HPDE6-E6E7 (cell line): ENCODE results near the gene KAT8.
A peak's percentile ranks its signal among the peaks of the same experiment; 100 is the strongest.
"Not testable (repeated sequence)": the region's sequence is repeated elsewhere in the genome, so short reads cannot be mapped to it uniquely, and the experiment has no call there.

Source experiments
- DNase-seq: peaks from one replicate; pipeline ENCODE4 v3.0.0; 2011; ENCODE audit warnings: missing footprints; ENCODE audit errors: extremely low spot score

Gene KAT8

GRCh38 chr16:31131841-31132271 lies 14.4 kb downstream of the KAT8 start:
- no peak for DNase-seq

DNA sequence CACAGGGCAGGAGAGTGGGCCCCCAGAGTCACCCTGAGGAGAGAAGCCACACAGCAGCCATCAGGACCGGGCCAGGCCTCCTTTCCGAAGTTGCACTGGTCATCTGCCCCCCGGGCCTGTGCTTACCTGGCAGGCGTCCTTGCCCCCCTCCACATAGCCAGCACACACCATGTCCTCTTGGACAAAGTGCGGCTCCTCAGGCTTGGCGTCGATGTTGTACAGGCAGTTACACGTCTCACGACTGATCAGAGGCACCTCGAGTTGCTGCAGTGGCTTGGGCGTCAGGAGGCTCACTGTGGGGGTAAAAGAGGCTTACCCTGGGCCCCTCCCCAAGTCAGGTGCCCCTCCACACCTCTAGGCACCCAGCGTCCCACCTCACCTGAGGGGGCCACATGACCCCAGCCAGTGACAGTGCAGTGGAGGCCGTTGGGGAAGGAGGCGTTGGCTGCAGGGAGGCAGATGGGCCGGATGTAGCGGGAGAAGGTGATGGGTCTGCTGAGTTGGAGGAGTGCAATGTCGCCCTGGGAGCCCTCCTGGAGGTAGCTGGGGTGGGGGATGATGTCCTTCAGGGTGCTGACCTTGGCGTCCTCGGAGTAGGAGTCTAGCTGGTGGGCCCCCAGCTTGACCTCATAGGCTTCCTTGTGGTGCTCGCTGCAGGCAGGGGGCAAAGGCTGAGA lies 15.0 kb downstream of the KAT8 start:
- DNase-seq: no peak

DNA sequence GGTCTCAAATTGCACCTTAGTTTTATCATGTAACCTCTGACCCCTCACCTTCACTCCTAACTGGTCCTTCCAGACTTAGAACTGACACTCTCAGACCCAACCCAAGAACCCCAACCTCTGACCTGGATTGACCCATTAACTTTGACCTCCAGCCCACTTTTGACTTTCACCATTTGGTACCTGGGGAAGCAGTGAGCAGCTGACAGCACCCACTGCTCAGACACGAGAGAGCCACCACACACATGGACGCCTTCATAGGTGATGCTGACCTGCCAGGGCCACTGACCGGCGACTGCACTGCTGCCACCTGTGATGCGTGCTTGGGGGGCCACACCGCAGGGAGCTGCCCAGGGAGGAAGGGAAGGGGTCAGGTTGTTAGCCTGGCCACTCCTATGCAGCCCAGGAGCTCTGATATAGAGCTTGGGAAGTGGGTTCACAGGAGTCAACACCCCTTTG lies 15.6 kb downstream of the KAT8 start:
- no peak for DNase-seq

- peak; percentile 54 for DNase-seq
Measured at GRCh38 chr16:31134091-31134571, 16.7 kb downstream of the KAT8 start.

DNA sequence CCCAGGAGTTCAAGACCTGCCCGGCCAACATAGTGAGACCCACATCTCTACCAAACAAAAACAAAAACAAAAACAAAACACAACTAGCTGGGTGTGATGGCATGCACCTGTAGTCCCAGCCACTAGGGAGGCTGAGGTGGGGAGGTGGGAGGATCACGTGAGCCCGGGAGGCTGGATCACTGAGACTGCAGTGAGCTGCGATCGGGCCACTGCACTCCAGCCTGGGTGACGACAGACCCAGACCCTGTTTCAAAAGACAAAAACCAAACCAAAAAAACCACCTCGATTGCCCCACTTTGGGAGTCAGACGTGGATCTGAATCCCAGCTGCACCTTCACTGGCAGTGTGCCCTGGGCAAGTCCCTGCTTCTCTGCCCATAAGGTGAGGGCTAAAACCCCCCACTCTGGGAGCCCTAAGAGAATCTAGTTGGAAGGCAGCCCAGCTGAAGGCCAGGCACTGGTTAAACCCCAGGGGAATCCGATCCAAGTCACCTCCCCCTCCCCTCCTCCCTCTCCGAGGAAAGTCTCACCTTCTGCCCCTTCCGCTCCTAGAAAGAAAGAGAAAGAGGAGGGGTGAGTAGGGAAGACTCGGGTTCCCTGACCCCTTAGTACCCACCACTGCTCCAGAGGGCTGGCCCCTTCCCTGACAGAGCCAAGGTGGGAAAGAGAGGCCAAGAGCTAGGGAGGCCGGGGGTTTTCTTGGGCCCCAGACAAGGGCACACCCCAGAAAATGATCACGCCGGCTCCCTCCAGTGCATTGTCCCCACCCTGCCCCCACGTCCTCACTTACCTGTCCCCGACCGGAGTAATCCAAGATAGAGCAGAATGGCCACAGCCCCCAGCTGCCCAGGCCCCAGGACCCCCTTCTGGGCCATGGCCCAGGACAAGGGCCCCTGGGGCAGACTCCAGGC lies 17.4 kb downstream of the KAT8 start:
- DNase-seq: no peak

DNA sequence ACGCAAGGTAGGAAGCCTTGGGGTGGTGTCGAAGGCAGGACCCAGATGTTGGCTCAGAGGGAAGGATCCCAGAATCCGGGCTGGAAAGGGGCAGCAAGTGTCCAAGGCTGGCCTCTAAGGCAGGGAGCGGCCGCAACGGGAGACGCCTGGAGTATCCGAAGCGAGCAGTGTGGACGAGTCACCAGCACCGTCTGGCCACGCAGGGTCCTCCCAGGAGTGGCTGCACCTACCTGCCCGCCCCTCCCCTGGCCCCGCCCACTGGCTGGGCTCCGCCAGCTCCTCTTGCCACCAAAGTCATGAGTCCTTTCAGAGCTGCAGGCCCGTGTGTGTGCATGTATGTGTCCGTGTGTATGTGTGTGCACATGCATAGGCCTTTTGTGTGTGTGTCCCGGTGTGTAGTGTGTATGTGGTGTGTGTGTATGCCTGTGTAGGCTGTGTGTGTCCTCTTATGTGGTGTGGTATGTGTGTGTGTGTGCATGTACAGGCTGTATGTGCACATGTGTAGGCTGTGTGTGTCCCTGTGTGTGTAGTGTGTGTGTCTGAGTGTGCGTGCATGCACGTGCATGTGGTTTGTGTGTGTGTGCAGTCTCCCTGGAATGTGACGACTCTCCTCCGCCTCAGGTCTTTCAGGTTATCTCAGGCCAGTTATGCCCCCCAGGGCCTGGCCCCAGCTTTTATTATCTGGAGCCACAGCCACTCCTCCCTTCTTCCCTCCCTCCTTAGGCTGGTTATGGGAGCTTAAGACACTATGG lies 18.2 kb downstream of the KAT8 start, which contains the start of gene PRSS8:
Gene PRSS8 (minus strand): TSS at position 193 of the 752 bp plus-strand sequence. CDS start 229 bp downstream, outside the sequence.
- peak; percentile 76 for DNase-seq

DNA sequence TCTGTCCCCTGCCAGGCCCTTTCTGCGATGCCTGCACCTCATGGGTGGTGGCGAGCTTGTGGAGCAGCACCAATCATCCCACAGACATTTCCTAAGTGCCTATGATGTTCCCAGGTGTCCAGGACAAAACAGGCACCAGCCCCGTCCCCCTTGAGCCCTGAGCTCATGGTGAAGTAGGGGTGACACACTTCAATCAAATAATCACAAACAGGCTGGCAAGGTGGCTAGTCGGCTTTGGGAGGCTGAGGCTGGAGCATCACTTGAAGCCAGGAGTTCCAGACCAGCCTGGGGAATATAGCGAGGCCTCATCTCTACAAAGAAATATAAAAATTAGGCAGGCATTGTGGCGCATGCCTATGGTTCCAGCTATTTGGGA lies 18.8 kb downstream of the KAT8 start:
- no peak for DNase-seq

GRCh38 chr16:31136822-31137499 lies 19.5 kb downstream of the KAT8 start:
- DNase-seq: not testable (repeated sequence)

DNA sequence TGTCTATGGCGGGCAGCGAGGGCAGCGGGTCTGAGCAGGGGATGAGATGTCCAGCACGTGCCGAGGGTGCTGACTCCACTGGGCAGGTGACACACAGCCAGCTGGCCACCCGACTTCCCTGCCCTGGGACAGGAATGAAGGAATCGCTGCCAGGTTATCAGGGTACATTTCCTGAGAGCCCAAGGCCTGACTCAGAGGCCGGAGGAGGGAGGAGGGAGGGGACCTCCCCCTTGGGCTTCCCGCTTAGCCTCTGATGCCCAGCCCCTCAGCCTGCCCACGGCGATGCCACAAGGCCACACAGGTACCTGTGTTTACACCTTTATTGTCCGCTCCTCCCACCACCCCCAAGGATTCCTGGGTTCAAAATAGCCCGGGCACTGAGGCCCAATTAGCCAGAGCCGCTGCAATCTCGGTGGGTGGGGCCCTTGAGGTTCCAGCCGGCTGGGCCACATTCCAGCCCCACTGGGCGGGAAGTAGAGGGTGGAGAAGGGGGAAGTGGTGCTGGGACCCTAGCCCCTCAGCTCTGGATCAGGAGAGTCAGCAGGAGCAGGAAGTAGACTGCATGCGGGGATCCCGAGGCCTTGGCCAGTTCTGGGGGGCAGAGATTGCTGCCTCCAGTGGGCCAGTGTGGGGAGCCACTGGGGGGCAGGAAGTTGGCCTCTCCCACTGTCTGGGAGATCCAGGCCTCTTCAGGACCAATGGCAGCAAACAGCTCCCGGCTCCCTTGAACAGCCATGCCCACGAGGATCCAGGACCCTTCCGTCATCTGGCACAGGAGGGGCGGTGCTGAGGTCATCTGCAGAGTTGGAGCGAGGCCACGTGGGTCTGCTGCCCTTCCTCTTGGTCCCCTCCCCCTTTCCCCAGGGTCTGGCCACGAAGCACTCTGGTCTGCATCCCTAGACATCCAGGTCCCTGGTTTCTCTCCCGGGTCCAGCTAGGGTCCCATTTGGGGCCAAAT lies 21.4 kb downstream of the KAT8 start:
- DNase-seq: peak; percentile 79

GRCh38 chr16:31141071-31141469 lies 23.6 kb downstream of the KAT8 start:
- DNase-seq: not testable (repeated sequence)

DNA sequence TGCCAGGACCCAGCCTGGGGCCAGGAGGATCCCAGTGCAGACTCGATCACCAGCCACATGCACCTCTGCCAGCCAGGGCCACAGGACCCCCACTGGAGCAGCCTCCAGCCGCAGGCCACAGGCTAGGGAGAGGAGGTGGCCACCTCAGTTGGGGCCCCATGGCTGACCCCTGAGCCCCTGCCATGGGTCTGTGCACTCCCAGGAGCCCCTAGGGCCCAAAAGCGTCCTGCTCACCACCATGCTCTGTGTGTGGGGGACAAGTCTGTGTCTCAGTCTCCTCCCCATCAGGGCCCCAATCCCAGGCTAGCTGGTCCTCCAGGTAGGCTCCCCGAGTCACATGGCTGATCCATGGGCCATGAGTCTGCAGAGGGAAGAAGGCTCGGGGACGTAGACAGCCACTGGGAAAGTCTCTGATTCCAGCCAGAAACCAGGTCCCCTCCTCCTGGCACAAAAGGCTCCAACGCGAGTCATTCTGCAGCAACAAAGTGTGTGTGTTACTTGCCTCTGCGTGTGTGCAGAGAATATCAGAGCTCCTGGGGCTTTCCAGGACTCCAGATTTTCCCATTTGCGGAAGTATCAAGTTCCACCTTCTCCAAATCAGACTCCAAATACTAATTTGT lies 24.1 kb downstream of the KAT8 start:
- no peak for DNase-seq

GRCh38 chr16:31142109-31143010 lies 24.9 kb downstream of the KAT8 start:
- DNase-seq: peak; percentile 97

- DNase-seq: no peak
Measured at GRCh38 chr16:31143011-31143693, 25.7 kb downstream of the KAT8 start.

DNA sequence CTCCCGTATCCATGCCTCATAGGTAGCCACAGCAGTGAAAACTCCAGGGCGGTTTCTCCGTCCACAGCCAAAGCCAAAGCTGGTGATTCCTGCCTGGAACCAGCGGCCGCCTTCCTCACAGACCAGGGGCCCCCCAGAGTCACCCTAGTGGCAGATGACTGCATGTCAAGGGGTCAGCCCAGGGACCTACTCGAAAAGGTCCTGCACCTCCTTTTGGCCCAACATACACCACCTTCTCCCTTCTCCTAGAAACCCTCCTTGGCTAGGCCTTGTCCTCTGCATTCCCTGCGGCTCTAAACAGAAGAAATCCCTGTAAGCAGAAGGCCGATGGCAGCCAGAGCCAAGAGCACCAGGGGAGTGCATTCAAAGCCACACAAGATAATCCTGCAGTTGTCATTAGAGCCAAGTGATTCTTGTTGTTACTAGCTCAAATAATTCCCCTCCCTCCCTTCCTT lies 26.3 kb downstream of the KAT8 start:
- DNase-seq: no peak

- not testable (repeated sequence) for DNase-seq
Measured at GRCh38 chr16:31144418-31144817, 27.0 kb downstream of the KAT8 start.

DNA sequence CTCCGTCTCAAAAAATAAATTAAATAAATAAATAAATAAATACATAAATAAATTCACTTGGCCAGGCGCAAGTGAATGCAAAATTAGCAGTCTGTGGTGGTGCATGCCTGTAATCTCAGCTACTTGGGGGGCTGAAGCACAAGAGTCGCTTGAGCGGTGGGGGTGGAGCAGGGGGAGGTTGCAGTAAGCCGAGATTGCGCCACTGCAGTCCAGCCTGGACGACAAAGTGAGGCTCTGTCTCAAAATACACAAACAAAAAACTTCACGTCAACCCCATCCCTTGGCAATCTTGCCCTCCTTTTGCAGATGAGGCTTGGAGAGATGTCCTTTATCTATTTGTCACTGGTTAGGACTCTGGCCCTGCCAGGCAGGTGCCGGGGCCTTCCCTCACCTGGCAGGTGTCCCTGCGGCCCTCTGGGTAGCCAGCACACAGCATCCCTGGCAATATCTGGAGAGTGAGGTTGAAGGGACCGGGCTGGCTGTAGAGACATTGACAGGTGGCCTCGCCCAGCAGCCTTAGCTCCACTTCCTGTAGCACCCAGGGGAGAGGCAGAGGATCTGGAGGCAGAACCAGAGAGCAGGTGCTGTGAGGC lies 28.0 kb downstream of the KAT8 start:
- no peak for DNase-seq

DNA sequence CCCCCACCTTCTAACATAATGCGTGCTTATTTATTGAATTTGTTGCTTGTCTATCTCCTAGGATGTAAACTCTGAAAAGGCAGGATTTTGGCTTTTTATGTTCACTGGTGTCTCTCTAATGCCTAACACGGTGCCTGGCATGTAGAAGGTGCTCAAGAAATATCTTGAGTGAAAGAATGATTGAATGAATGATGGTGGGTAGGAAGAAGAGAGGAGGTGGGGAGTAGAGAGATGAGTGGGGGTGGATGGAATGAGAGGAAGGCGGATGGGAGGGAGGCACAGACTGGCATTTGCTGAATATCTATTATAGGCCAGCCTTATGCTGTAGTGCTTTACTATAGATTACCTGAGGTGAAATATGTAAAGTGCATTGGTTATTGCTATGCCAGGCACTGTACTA lies 30.1 kb downstream of the KAT8 start:
- DNase-seq: no peak
